Measurements from ENCODE around the gene OR52I1. TPM values are rescaled to one million over a fixed set of nuclear protein-coding genes. Genes with fewer than 3 reads are reported as not detected.

The OR52I1 gene
- total RNA-seq, 2 experiments from 2014 or later = not detected

DNA sequence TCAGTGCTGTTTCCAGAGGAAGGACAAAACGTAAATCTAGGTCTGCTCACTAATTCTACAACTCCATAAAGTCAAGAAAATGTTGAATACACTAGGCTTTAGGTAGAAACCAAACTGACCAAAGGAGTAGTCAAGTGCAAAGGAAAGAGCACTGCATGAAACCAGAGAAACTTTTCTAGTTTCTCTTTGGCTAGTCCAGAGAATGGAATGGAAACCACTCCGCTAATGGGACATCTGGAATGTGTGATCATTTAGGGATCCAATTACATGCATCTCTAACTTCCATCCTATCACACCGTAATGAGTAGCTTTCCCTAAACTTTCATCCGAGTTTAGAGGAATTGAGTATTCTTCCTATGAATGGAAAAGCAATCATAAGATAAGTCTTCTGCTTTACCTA is 46.4 kb upstream of the OR52I1 start:
- H3K36me3 Mint-ChIP-seq (ENCODE audit: low read depth) = no peaks in the 10 kb centered on the region
- H3K27me3 ChIP-seq (ENCODE audit: control insufficient read depth in 1 of 2, insufficient read depth in 2 of 2, low read length in 2 of 2) = peaks cover 0 to 5% of the 10 kb centered on the region in 2 experiments
- H3K4me1 ChIP-seq (ENCODE audit: insufficient read depth, low read length) = no peaks in the 10 kb centered on the region
- ATAC-seq (ENCODE audit: poor library complexity) (no peak), DNase-seq (no peak)
- H3K36me3 ChIP-seq (ENCODE audit: insufficient read depth, low read length) = no peaks in the 10 kb centered on the region
- no peak overlapping the region for H3K27ac Mint-ChIP-seq
- no peaks in the 10 kb centered on the region for H3K4me1 Mint-ChIP-seq (ENCODE audit: low read depth)
- TF ChIP-seq, protein P1, sequence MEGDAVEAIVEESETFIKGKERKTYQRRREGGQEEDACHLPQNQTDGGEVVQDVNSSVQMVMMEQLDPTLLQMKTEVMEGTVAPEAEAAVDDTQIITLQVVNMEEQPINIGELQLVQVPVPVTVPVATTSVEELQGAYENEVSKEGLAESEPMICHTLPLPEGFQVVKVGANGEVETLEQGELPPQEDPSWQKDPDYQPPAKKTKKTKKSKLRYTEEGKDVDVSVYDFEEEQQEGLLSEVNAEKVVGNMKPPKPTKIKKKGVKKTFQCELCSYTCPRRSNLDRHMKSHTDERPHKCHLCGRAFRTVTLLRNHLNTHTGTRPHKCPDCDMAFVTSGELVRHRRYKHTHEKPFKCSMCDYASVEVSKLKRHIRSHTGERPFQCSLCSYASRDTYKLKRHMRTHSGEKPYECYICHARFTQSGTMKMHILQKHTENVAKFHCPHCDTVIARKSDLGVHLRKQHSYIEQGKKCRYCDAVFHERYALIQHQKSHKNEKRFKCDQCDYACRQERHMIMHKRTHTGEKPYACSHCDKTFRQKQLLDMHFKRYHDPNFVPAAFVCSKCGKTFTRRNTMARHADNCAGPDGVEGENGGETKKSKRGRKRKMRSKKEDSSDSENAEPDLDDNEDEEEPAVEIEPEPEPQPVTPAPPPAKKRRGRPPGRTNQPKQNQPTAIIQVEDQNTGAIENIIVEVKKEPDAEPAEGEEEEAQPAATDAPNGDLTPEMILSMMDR (IDR thresholded peaks at IDR 0.05) = no peak
- intact Hi-C loops (cut with DNase I, micrococcal nuclease) = no loop called here
- ChIA-PET POLR2A (no interaction called here), CTCF (no interaction called here)
- no peaks in the 10 kb centered on the region for H3K9me3 Mint-ChIP-seq
- H3K27me3 Mint-ChIP-seq = peaks cover 23% of the 10 kb centered on the region
- H3K4me3 Mint-ChIP-seq = no peak overlapping the region
- no peak overlapping the region for H3K4me3 ChIP-seq (ENCODE audit: low read length)
- no peaks in the 10 kb centered on the region for H3K9me3 ChIP-seq (ENCODE audit: control insufficient read depth in 1 of 2, insufficient read depth in 1 of 2, low read length in 2 of 2)
- no peak overlapping the region for H3K27ac ChIP-seq (ENCODE audit: low read depth in 1 of 2, low read length in 2 of 2)

DNA sequence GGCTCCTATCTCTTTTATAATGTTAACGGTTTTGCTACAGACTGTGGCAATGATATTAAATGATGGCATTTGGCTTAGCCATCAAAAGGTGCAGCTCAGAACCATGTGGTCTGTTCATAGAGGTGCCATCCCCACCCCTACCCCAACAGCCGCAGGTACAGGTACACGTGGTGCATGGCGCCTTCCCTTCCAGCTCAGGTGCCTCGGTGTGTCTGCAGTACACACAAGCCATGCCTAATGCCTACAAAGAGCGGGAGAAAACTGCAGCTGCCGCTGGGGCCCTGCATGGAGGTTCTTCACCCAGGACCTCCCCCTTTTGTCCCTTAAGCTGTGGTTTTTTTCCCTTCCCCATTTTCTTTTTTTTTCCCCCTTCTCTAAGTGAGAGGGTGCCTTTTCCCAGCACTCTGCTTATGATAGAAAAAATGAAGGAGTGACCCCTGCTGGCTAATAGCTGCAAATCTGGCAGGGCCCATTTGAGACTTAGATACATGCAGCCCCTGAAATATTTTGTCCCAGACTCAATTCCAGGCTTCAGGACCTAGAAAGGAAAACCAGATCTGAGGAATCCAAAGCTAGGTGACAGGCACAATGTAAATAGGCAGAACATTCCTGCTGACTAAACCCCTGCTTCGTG is 42.4 kb upstream of the OR52I1 start:
- Histone ChIP-seq H3K27ac (ENCODE audit: low read depth in 1 of 2, low read length in 2 of 2) (no peak overlapping the region), H3K4me1 (ENCODE audit: insufficient read depth, low read length) (no peaks in the 10 kb centered on the region), H3K4me3 (ENCODE audit: low read length) (no peak overlapping the region), H3K27me3 (ENCODE audit: control insufficient read depth in 1 of 2, insufficient read depth in 2 of 2, low read length in 2 of 2) (peaks cover 0 to 5% of the 10 kb centered on the region in 2 experiments), H3K9me3 (ENCODE audit: control insufficient read depth in 1 of 2, insufficient read depth in 1 of 2, low read length in 2 of 2) (no peaks in the 10 kb centered on the region), H3K36me3 (ENCODE audit: insufficient read depth, low read length) (no peaks in the 10 kb centered on the region)
- no peak overlapping the region for H3K27ac Mint-ChIP-seq
- H3K9me3 Mint-ChIP-seq = no peaks in the 10 kb centered on the region
- no peaks in the 10 kb centered on the region for H3K36me3 Mint-ChIP-seq (ENCODE audit: low read depth)
- no peak overlapping the region for H3K4me3 Mint-ChIP-seq
- DNase-seq = peak in 2 of 14 experiments; percentile 3 to 5
- TF ChIP-seq, protein P1 (IDR thresholded peaks at IDR 0.05) = no peak
- peaks cover 59% of the 10 kb centered on the region for H3K27me3 Mint-ChIP-seq
- ATAC-seq (ENCODE audit: poor library complexity) = no peak
- POLR2A ChIA-PET = no interaction called here
- CTCF ChIA-PET = no interaction called here
- H3K4me1 Mint-ChIP-seq (ENCODE audit: low read depth) = no peaks in the 10 kb centered on the region
- intact Hi-C loops (cut with DNase I, micrococcal nuclease) = no loop called here

DNA sequence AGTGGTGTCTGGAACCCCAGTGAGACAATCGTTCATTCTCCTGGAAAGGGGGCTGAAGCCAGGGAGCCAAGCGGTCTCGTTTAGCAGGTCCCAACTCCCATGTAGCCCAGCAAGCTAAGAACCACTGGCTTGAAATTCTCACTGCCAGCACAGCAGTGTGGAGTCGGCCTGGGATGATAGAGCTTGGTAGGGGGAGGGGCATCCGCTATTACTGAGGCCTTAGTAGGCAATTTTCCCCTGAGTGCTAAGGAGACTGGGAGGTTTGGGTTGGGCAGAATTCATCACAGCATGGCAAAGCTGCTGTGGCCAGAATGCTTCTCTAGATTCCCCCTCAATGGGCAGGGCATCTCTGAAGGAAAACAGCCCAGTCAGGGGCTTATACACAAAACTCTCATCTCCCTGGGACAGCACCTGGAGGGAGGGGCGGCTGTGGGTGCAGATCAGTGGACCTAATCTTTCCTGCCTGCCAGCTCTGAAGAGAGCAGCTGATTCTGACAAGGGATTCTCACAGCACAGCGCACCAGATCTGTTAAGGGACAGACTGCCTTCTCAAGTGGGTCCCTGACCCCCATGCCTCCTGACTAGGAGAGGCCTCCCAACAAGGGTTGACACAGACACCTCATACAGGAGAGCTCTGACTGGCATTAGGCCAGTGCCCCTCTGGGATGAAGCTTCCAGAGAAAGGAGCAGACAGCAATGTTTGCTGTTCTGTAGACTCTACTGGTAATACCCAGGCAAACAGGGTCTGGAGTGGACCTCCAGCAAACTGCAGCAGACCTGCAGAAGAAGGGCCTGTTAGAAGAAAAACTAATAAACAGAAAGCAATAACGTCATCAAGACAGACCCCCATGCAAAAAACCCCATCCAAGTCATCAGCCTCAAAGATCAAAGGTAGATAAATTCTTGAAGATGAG is 34.1 kb upstream of the OR52I1 start:
- CTCF ChIA-PET = no interaction called here
- peaks cover 64% of the 10 kb centered on the region for H3K27me3 Mint-ChIP-seq
- Histone ChIP-seq H3K27ac (ENCODE audit: low read depth in 1 of 2, low read length in 2 of 2) (no peak overlapping the region), H3K36me3 (ENCODE audit: insufficient read depth, low read length) (no peaks in the 10 kb centered on the region), H3K27me3 (ENCODE audit: control insufficient read depth in 1 of 2, insufficient read depth in 2 of 2, low read length in 2 of 2) (peaks cover 0 to 5% of the 10 kb centered on the region in 2 experiments), H3K4me1 (ENCODE audit: insufficient read depth, low read length) (no peaks in the 10 kb centered on the region), H3K9me3 (ENCODE audit: control insufficient read depth in 1 of 2, insufficient read depth in 1 of 2, low read length in 2 of 2) (no peaks in the 10 kb centered on the region), H3K4me3 (ENCODE audit: low read length) (no peak overlapping the region)
- H3K36me3 Mint-ChIP-seq (ENCODE audit: low read depth) = no peaks in the 10 kb centered on the region
- intact Hi-C loops (cut with DNase I, micrococcal nuclease) = no loop called here
- no peak for DNase-seq
- no peak overlapping the region for H3K4me3 Mint-ChIP-seq
- H3K4me1 Mint-ChIP-seq (ENCODE audit: low read depth) = no peaks in the 10 kb centered on the region
- POLR2A ChIA-PET = no interaction called here
- no peak for ATAC-seq (ENCODE audit: poor library complexity)
- peaks cover 10% of the 10 kb centered on the region for H3K9me3 Mint-ChIP-seq
- no peak overlapping the region for H3K27ac Mint-ChIP-seq
- TF ChIP-seq, protein P1 (IDR thresholded peaks at IDR 0.05) = no peak

Measured in CD4-positive, alpha-beta T cell (primary cell).